K562 (cell line): ENCODE data around the gene KIF4B.

Experiments used
- CBX2 ChIP-seq: fragments of 200-600 bp; sonication (generic); IDR thresholded peaks from one replicate; pipeline ENCODE4 v1.6.1; 2012; ENCODE audit warnings: mild to moderate bottlenecking, low read length, inconsistent platforms; ENCODE audit not compliant: insufficient read depth, poor library complexity, severe bottlenecking
- CREB1 ChIP-seq, 2 experiments: sonication (generic) in 1 of 2; formaldehyde crosslinking in 1 of 2; IDR thresholded peaks; 2 replicates each; pipeline versions ENCODE4 v1.6.1 to v1.8.0; 2012 to 2022; ENCODE audit warnings: inconsistent platforms in 1 of 2, mild to moderate bottlenecking in 1 of 2, missing genetic modification reagents in 1 of 2, moderate library complexity in 1 of 2
- CREB3 ChIP-seq: fragments of 450-650 bp; conservative IDR thresholded peaks from 2 replicates; pipeline ENCODE4 v1.6.1; 2016; ENCODE audit warnings: missing genetic modification characterization, low read depth, mild to moderate bottlenecking, missing compliant biosample characterization, moderate library complexity
- CREM ChIP-seq: IDR thresholded peaks from 2 replicates; pipeline ENCODE4 v1.6.1; 2014; ENCODE audit warnings: antibody characterized with exemption, low read depth
- ELF1 ChIP-seq: fragments of 200-800 bp; sonication (Bioruptor generic); IDR thresholded peaks from 2 replicates; pipeline ENCODE4 v1.6.1; 2016; ENCODE audit warnings: missing genetic modification characterization, missing compliant biosample characterization
- MGA ChIP-seq: fragments of 450-650 bp; IDR thresholded peaks from 2 replicates; pipeline ENCODE4 v1.6.1; 2016; ENCODE audit warnings: mild to moderate bottlenecking, moderate library complexity

- TF ChIP-seq CBX2, result no peak
- TF ChIP-seq CREM, result no peak
- no peak for TF ChIP-seq ELF1 (tag)
- TF ChIP-seq MGA, result no peak
- no peak for TF ChIP-seq CREB1 (IDR thresholded peaks at IDR 0.05)
- no peak for TF ChIP-seq CREB1 (CRISPR knock-in tag; IDR thresholded peaks at IDR 0.05)
- TF ChIP-seq CREB3 (tag), result no peak
These were observed 46.7 kb upstream of the KIF4B start for GRCh38 chr5:154966874-154967273.
